Activated T-helper 2 cell treated with anti-CD3 and anti-CD28 coated beads, Interferon-gamma antibody, Interleukin-2, Interleukin-4, amounts not matched to agents 10 μg/mL and 5 μg/mL and 100 μg/mL, durations not matched to agents 14 hours and 24 hours and 36 hours (primary cell): ENCODE data around the gene MRPS7. TPM values are rescaled to one million over a fixed set of nuclear protein-coding genes. Genes with fewer than 3 reads are reported as not detected.

Source experiments
- DNase-seq: peaks from one replicate; pipeline ENCODE4 v3.0.0; 2021; ENCODE audit warnings: low spot score
- H3K27ac Mint-ChIP-seq: one replicate; pipeline ENCODE4 v1.8.0; 2021; ENCODE audit warnings: mixed read lengths
- H3K27me3 Mint-ChIP-seq: one replicate; pipeline ENCODE4 v1.8.0; 2021; ENCODE audit warnings: low read depth, mixed read lengths
- H3K36me3 Mint-ChIP-seq: one replicate; pipeline ENCODE4 v1.8.0; 2021; ENCODE audit warnings: low read depth, mixed read lengths
- H3K4me1 Mint-ChIP-seq: one replicate; pipeline ENCODE4 v1.8.0; 2021; ENCODE audit warnings: low read depth, mixed read lengths
- H3K4me3 Mint-ChIP-seq: one replicate; pipeline ENCODE4 v1.8.0; 2021; ENCODE audit warnings: low read depth, mild to moderate bottlenecking, moderate library complexity, mixed read lengths
- H3K9me3 Mint-ChIP-seq: one replicate; pipeline ENCODE4 v1.8.0; 2021; ENCODE audit warnings: mixed read lengths
- intact Hi-C: fragments of 100-400 bp; cut with micrococcal nuclease; formaldehyde crosslinking; loops from one replicate; pipeline ENCODE4 v1.15.1; 2023
- total RNA-seq: library from RNA; stranded (reverse); gene quantifications from 2 replicates; pipeline ENCODE4 v1.2.3, GENCODE V29; 2022

MRPS7 gene
- total RNA-seq, 1 donor from 2014 or later: 101 TPM

DNA sequence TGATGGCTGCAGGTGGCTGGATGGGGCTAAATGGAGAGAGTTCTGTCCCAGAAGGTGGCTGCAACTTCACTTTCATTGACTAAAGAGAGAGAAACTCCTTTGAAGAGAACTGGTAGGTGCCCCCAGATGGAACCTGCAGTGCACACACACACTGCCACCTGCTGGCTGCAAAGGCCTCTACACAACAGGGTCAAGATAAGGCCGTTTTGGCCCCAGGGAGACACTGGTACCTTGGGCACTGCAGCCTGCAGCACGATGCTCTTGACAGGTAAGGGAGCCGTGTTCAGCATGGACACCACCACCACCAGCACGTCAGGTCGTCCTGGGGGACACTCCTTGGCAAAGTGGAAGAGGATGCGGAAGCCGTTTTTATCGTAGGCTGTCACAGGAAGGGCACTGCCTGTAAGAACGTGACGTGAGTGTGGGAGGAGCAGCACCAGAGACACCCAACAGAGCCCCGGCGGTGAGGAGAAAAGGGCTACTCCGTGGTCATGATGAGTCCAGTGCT lies 22.9 kb upstream of the MRPS7 start:
- peak; percentile 42 for DNase-seq
- Mint-ChIP-seq H3K9me3 (no peaks in the 10 kb centered on the region), H3K4me3 (no peak overlapping the region), H3K27ac (peak overlapping the region; percentile 86), H3K36me3 (peaks cover 88% of the 10 kb centered on the region), H3K4me1 (peaks cover 17% of the 10 kb centered on the region), H3K27me3 (no peaks in the 10 kb centered on the region)
- intact Hi-C loops: no loop called here

DNA sequence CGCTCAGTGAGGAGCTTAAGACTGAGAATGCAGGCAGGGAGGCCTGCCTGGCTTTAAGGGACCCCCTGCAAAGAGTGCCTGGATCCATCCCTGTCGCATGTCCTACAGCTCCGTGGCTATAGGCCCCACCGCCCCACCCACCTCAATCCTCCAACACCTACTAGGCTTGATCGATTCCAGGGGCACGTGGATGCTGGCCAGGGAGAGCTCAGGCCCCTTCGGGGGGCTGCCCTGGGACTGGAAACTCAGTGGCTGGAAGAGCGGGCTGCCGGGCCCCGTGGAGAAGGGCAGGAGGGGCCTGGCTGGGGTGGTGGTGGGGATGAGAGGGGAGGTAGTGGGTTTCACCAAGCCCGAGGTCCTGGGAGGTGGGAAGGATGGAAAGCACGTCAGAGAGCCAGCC lies 22.5 kb upstream of the MRPS7 start:
- intact Hi-C loops: no loop called here
- Mint-ChIP-seq H3K4me1 (peaks cover 18% of the 10 kb centered on the region), H3K36me3 (peaks cover 87% of the 10 kb centered on the region), H3K9me3 (no peaks in the 10 kb centered on the region), H3K4me3 (no peak overlapping the region), H3K27ac (no peak overlapping the region), H3K27me3 (no peaks in the 10 kb centered on the region)
- no peak for DNase-seq

DNA sequence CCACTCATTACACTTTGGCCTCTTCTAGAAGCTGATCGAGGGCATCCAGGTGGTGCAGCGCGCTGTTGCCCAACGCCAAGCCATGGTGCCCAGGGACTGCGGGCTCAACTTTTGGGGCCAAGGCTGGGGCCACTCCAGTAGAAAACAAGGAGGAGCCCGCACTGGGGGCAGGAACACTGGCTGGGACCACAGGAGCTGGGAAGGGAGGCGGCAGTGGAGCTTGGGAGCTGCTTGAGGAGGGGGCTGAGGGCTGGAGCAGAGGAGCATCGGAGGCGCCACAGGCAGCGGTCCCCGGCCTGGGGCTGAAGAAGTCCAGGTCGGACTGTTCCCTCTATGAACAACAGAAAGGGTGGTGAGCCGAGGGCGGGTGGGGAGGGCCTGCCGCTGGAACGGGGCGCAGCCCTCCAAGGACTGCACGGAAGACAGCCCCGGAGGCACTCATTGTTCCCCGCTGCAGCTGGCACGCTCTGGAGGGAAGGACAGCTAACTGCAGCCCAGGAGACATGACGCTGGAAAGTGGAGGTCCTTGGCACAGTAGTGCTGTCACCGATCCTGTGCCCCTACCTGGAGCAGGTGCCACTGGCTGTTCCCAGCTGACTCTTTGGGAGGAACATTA lies 21.8 kb upstream of the MRPS7 start:
- H3K27me3 Mint-ChIP-seq: no peaks in the 10 kb centered on the region
- H3K27ac Mint-ChIP-seq: peak overlapping the region; percentile 31
- H3K4me3 Mint-ChIP-seq: no peak overlapping the region
- H3K4me1 Mint-ChIP-seq: peaks cover 24% of the 10 kb centered on the region
- peaks cover 86% of the 10 kb centered on the region for H3K36me3 Mint-ChIP-seq
- no peaks in the 10 kb centered on the region for H3K9me3 Mint-ChIP-seq
- intact Hi-C loops: no loop called here
- no peak for DNase-seq

DNA sequence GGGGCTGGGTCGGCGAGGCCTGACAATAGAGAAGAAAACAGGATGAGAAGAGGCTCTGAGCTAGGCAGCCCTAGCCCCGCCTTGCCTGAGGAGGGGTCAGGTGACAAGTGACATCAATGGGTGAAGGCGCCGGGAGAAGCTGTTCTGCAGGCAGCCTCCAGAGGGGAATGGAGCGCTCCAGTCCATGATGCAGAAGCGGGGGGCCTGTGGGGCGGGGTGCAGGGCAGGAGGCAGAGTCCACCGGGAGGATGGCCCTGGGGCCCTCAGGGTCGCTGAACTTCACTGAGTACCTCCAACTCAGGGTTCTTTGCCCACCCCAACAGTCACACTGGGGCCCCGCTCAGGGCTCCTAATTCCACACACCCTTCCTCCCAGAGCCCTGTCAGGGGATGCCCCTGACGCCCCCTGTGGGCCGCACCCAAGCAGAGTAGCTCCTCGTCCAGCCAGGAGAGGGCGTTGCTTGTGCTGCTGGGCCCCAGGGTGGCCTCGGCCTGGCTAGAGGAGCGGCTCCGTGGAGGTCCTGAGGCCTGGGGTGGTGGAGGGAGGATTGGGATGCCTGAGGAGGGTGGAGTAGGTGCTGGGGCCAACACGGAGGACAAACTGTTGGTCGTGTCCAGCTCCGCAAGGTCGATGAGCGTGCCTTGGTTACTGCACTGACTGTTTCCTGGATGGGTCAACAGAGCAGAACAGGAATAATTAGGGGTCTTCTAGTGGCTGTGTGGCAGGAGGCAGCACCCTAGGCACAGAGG lies 21.1 kb upstream of the MRPS7 start:
- Mint-ChIP-seq H3K9me3 (no peaks in the 10 kb centered on the region), H3K4me3 (no peak overlapping the region), H3K27ac (peak overlapping the region; percentile 55), H3K36me3 (peaks cover 82% of the 10 kb centered on the region), H3K4me1 (peaks cover 28% of the 10 kb centered on the region), H3K27me3 (no peaks in the 10 kb centered on the region)
- intact Hi-C loops: no loop called here
- peak; percentile 20 for DNase-seq

DNA sequence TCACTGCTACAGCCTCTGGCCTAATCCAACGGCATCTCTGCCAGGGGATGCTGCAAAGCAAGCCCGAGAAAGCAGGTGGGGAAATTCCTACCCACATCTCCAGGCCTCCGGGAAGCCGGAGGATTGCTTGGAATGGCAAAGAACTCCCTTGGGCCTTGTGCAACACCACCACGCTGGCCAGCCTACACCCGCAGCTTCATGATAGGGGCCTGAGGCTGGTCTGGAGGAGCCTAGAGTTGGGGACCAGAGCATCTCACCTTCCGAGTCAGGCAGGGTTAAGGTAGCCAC lies 20.6 kb upstream of the MRPS7 start:
- DNase-seq: no peak
- H3K27ac Mint-ChIP-seq: no peak overlapping the region
- H3K27me3 Mint-ChIP-seq: no peaks in the 10 kb centered on the region
- intact Hi-C loops: no loop called here
- H3K4me1 Mint-ChIP-seq: peaks cover 28% of the 10 kb centered on the region
- H3K9me3 Mint-ChIP-seq: no peaks in the 10 kb centered on the region
- peaks cover 85% of the 10 kb centered on the region for H3K36me3 Mint-ChIP-seq
- H3K4me3 Mint-ChIP-seq: no peak overlapping the region

DNA sequence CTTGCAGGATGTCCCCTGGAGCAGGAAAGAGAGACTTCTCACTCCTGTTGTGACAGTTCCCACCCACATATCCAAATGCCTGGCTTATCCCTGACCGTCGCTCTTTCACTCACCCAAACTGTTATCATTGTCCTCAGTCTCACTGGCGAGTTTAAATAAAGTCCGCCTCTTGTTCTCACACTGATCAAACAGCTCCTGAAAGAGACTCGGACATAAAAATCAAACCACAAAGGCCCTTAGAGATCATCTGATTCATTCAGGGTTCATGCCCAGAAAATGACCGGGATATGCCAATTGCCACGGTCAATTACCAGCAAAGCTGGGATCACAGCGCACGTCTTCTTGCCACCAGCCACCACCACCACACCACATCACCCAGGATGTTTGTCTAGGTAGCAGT lies 20.2 kb upstream of the MRPS7 start:
- Mint-ChIP-seq H3K4me3 (no peak overlapping the region), H3K4me1 (peaks cover 28% of the 10 kb centered on the region), H3K36me3 (peaks cover 83% of the 10 kb centered on the region), H3K27me3 (no peaks in the 10 kb centered on the region), H3K9me3 (no peaks in the 10 kb centered on the region), H3K27ac (no peak overlapping the region)
- DNase-seq: no peak
- intact Hi-C loops: no loop called here

DNA sequence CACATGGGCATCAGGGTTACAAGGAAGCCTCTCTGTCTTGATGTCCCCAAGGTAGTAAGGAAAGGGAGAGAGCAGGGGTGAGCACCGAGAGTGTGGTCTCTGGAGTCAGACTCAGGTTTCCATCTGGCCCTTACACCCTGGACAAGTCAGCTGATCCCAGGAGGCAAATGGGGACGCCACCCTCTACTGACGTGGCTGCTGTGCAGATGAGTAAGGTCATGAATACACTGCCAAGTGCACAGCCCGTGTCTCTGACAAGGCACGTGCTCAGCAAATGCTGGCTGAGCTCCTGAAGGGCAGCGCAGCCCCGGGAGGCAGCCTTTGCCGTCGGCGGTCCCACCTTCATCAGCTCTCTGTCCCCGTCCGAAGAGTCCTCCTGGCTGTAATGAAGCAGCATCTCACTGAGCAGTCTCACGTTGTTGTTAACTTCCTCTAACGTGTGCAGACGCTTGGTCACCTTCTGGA lies 19.7 kb upstream of the MRPS7 start:
- no peak overlapping the region for H3K4me3 Mint-ChIP-seq
- peak overlapping the region; percentile 84 for H3K27ac Mint-ChIP-seq
- peaks cover 82% of the 10 kb centered on the region for H3K36me3 Mint-ChIP-seq
- DNase-seq: no peak
- intact Hi-C loops: no loop called here
- no peaks in the 10 kb centered on the region for H3K9me3 Mint-ChIP-seq
- H3K27me3 Mint-ChIP-seq: no peaks in the 10 kb centered on the region
- peaks cover 32% of the 10 kb centered on the region for H3K4me1 Mint-ChIP-seq

DNA sequence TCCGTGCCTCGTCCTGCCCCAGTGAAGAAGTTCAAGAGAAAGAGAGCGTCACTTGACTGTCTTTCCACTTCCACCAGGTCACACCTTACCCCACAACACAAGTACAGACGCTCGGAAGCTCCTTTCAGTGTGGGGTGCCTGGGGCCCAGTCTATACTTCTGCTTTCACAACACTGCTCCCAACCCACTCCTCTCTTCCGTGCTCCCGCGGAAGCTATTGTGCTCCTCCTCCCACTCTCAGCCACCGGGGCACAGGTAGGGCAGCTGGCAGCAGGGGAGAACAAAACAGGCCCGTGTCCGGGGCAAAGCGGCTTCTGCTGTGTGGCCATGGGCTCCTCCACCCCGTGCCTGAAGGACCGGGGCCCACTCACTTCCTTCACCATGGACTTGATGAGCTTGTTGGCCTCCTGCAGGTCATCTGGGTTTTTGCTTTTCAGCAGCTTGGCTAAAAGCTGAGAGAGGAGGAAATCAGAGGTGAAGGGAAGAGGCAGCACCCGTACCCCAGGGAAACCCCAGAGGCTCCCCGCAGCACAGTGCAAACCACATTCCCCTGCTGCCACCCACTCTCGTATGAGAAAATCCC lies 19.1 kb upstream of the MRPS7 start:
- DNase-seq: no peak
- H3K4me3 Mint-ChIP-seq: peak overlapping the region; percentile 35
- peak overlapping the region; percentile 84 for H3K27ac Mint-ChIP-seq
- H3K36me3 Mint-ChIP-seq: peaks cover 80% of the 10 kb centered on the region
- no peaks in the 10 kb centered on the region for H3K9me3 Mint-ChIP-seq
- intact Hi-C loops: no loop called here
- H3K4me1 Mint-ChIP-seq: peaks cover 33% of the 10 kb centered on the region
- no peaks in the 10 kb centered on the region for H3K27me3 Mint-ChIP-seq

DNA sequence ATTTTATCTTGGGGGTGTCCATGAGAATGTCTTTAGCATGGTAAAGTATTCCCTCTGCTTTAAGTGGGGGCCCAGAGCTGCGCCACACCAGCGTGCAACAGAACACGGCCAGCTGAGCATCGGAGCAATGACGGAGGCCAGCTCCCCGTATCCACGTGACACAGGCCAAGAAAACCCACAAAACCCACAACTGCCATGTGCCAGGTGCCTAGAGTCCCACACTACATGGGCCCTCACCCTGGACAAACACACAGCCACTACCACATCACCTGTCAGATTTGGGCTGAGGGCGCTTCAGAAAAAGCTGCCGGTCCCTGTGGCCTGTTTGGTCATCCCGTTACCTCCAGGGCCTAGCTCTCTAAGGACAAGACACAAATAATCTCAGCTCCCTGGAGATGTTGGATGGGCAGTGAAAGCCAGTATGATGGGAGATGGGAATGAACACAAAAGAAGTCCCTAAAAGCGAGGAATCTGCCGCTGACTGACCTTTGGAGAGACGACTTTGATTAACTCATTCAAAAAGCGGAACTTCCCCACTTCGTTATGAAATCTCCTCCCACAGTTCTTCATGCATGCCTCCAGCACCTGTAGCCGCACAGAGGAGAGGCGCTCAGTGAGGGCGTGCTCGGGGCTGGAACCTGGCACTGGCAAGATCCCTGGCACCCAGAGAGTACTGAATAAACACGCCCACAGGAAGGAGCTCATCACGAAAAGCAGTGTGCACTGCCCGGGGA lies 17.4 kb upstream of the MRPS7 start:
- Mint-ChIP-seq H3K4me3 (no peak overlapping the region), H3K36me3 (peaks cover 69% of the 10 kb centered on the region), H3K27me3 (no peaks in the 10 kb centered on the region), H3K27ac (peak overlapping the region; percentile 58), H3K9me3 (no peaks in the 10 kb centered on the region), H3K4me1 (peaks cover 33% of the 10 kb centered on the region)
- intact Hi-C loops: no loop called here
- no peak for DNase-seq

DNA sequence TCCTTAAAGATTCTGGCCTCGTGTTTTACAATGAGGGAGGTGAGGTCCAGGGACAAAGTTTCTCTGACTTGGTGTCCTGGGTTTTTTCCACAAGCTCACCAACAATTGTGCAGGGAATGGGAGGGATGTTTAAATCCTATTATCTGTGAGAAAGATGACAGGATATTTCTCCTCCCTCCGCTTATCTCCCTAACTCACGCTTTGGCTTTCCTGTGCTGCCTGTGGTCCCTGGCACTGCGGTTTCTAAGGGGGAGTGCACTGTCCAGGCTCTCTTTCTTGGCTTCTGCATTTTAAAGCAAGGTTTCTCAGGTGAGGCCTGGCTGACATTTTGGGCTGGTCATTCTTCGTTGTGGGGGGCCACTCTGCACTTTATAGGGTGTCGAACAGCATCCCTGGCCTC lies 16.7 kb upstream of the MRPS7 start:
- Mint-ChIP-seq H3K36me3 (peaks cover 68% of the 10 kb centered on the region), H3K4me3 (no peak overlapping the region), H3K27me3 (no peaks in the 10 kb centered on the region), H3K27ac (no peak overlapping the region), H3K4me1 (peaks cover 40% of the 10 kb centered on the region), H3K9me3 (no peaks in the 10 kb centered on the region)
- no peak for DNase-seq
- intact Hi-C loops: no loop called here

DNA sequence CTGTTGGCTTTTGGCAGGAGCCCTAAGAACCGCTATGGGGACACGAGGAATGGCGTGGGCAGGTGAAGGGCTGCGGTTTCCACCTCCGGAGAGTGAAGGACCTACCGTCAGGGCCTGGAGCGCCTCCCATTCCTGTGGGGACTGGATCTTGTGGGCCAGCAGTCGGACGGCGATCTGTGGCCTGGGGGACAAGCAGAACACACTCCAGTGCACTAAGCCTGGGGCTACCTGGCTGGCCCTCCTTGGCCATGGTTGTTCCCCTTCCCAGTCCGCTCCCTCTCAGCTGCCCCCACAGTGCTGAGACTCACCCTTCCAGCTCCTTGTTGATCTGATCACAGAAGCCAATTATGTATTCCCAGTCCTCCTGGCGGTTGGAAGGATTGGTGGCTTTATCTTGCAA lies 15.3 kb upstream of the MRPS7 start:
- no peak overlapping the region for H3K4me3 Mint-ChIP-seq
- no peak overlapping the region for H3K27ac Mint-ChIP-seq
- no peaks in the 10 kb centered on the region for H3K27me3 Mint-ChIP-seq
- no peaks in the 10 kb centered on the region for H3K9me3 Mint-ChIP-seq
- DNase-seq: no peak
- intact Hi-C loops: no loop called here
- H3K4me1 Mint-ChIP-seq: peaks cover 47% of the 10 kb centered on the region
- H3K36me3 Mint-ChIP-seq: peaks cover 60% of the 10 kb centered on the region

DNA sequence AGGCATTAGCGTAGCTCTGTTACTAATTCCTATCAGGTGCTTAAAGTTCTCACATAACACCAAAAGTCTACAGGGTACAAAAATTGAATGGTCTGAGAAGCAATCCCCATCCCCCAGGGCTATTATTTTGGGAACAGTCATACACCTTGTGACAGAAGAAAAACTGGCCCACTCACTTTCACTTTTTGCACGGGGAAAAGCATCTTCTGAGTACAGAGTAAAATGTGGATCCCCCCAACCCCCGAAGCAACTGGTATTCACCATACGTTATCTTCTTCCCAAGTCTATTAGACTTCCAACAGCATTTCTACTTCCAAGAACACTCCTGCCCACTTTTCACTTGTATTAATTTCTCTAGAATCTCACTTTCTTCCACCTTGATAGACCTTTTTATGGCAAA lies 12.1 kb upstream of the MRPS7 start:
- intact Hi-C loops: no loop called here
- Mint-ChIP-seq H3K9me3 (no peaks in the 10 kb centered on the region), H3K4me3 (peak overlapping the region; percentile 72), H3K36me3 (peaks cover 34% of the 10 kb centered on the region), H3K27ac (peak overlapping the region; percentile 95), H3K27me3 (no peaks in the 10 kb centered on the region), H3K4me1 (peaks cover 57% of the 10 kb centered on the region)
- no peak for DNase-seq
